ENCODE results near the gene ADRB2.
"Not testable (repeated sequence)": the region's sequence is repeated elsewhere in the genome, so short reads cannot be mapped to it uniquely, and the experiment has no call there.

ADRB2 gene

GRCh38 chr5:148826053-148826738 is at the start of gene ADRB2:
TSS of gene ADRB2 (plus strand) at chr5:148826611. CDS start at chr5:148826832, 221 bp downstream.
- peak; percentile 65 for DNase-seq (ENCODE audit: low read depth, low spot score)

- DNase-seq (ENCODE audit: low read depth, low spot score) = no peak
These were observed 49.6 kb upstream of the ADRB2 start for GRCh38 chr5:148776780-148777179.

- no peak for DNase-seq (ENCODE audit: low read depth, low spot score)
These were observed 47.5 kb upstream of the ADRB2 start for GRCh38 chr5:148778882-148779281.

- DNase-seq (ENCODE audit: low read depth, low spot score) = no peak
These were observed 45.7 kb upstream of the ADRB2 start for GRCh38 chr5:148780711-148781110.

GRCh38 chr5:148781766-148782165 is 44.6 kb upstream of the ADRB2 start:
- no peak for DNase-seq (ENCODE audit: low read depth, low spot score)

GRCh38 chr5:148785223-148785622 is 41.2 kb upstream of the ADRB2 start:
- no peak for DNase-seq (ENCODE audit: low read depth, low spot score)

GRCh38 chr5:148786456-148786855 is 40.0 kb upstream of the ADRB2 start:
- DNase-seq (ENCODE audit: low read depth, low spot score) = no peak

GRCh38 chr5:148788636-148789035 is 37.8 kb upstream of the ADRB2 start:
- no peak for DNase-seq (ENCODE audit: low read depth, low spot score)

- DNase-seq (ENCODE audit: low read depth, low spot score) = no peak
These were observed 35.7 kb upstream of the ADRB2 start for GRCh38 chr5:148790545-148791333.

- DNase-seq (ENCODE audit: low read depth, low spot score) = no peak
These were observed 35.1 kb upstream of the ADRB2 start for GRCh38 chr5:148791334-148791667.

- DNase-seq (ENCODE audit: low read depth, low spot score) = no peak
These were observed 34.7 kb upstream of the ADRB2 start for GRCh38 chr5:148791696-148792095.

GRCh38 chr5:148792744-148793143 is 33.7 kb upstream of the ADRB2 start:
- no peak for DNase-seq (ENCODE audit: low read depth, low spot score)

- no peak for DNase-seq (ENCODE audit: low read depth, low spot score)
These were observed 33.1 kb upstream of the ADRB2 start for GRCh38 chr5:148793261-148793660.

GRCh38 chr5:148794275-148794674 is 32.1 kb upstream of the ADRB2 start:
- no peak for DNase-seq (ENCODE audit: low read depth, low spot score)

- DNase-seq (ENCODE audit: low read depth, low spot score) = no peak
These were observed 31.5 kb upstream of the ADRB2 start for GRCh38 chr5:148794729-148795561.

- DNase-seq (ENCODE audit: low read depth, low spot score) = no peak
These were observed 29.5 kb upstream of the ADRB2 start for GRCh38 chr5:148796936-148797335.

- no peak for DNase-seq (ENCODE audit: low read depth, low spot score)
These were observed 27.6 kb upstream of the ADRB2 start for GRCh38 chr5:148798786-148799185.

- no peak for DNase-seq (ENCODE audit: low read depth, low spot score)
These were observed 26.5 kb upstream of the ADRB2 start for GRCh38 chr5:148799737-148800527.

GRCh38 chr5:148801682-148802276 is 24.6 kb upstream of the ADRB2 start:
- DNase-seq (ENCODE audit: low read depth, low spot score) = no peak

GRCh38 chr5:148803451-148803850 is 23.0 kb upstream of the ADRB2 start:
- not testable (repeated sequence) for DNase-seq (ENCODE audit: low read depth, low spot score)

- no peak for DNase-seq (ENCODE audit: low read depth, low spot score)
These were observed 22.0 kb upstream of the ADRB2 start for GRCh38 chr5:148804393-148804792.

All from activated CD4-positive, CD25-positive, alpha-beta regulatory T cell treated with anti-CD3 and anti-CD28 coated beads, Interleukin-2, amount 50 U/mL, for 16 hours (primary cell).